HG02943 (cell line): ENCODE results near the gene PITPNC1.
"Not testable (repeated sequence)": the region's sequence is repeated elsewhere in the genome, so short reads cannot be mapped to it uniquely, and the experiment has no call there.

Source experiments
- ATAC-seq: cut with Tn5 transposase; IDR thresholded peaks from one replicate; pipeline ENCODE4 v1.9.1; 2021; ENCODE audit warnings: mild to moderate bottlenecking, low read depth, moderate library complexity; ENCODE audit not compliant: unreplicated experiment

PITPNC1 gene

GRCh38 chr17:67636834-67637520 is 259.9 kb downstream of the PITPNC1 start:
- ATAC-seq, result no peak

DNA sequence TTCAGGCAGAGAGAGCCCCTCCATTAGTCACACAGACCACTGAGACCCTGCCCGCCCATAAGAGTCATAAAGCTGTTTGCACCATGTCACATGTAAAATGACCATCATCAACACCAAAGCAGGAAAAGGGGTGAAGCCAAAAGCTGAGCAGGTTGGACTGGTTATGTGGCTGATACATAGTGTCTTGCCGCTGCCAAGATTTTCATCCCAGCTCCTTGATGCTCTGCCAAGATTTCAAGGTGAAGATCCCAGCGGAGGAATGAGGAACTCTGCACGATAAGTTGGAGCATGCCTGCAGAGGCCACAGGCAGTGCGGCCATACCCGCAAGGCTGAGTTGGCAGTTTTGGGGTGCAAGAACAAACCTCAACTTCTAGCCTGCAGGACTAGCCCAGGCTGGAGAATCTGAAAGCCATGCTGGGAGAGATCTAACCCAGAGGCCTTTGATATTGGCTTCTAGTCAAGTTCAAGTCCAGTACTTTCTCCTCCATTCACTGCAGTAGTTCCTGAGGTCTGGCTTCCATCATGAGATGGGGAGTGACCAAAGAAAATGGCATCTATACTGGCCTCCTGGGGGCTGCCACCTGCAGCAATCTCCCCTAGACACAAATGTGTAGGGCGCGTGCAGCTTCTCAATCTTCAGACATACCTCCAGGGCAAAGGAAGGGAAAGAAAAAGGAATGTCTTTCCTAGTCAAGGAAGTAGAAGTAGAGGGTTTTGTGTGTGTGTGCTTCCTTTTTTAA is 261.0 kb downstream of the PITPNC1 start:
- ATAC-seq, result no peak

GRCh38 chr17:67638871-67639270 is 261.8 kb downstream of the PITPNC1 start:
- ATAC-seq, result no peak

DNA sequence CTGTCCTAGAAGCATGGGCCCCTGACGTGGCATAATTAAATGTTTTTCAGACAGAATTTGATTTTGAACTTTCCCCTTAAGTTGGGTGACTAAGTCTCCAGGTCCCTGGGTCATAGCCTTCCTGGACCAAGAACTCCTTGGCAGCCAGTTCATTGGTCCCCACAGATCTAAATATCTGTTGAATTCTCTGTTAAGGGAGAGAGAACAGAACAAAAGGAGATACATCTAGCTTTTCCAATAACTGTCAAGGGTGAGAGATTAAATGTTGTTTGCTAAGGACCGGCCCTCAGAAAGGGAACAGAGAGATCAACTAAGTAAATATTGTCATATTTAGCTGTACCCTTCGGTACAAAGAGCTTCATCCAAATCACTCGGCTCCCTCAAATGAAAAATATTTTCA is 262.5 kb downstream of the PITPNC1 start:
- ATAC-seq, result no peak

DNA sequence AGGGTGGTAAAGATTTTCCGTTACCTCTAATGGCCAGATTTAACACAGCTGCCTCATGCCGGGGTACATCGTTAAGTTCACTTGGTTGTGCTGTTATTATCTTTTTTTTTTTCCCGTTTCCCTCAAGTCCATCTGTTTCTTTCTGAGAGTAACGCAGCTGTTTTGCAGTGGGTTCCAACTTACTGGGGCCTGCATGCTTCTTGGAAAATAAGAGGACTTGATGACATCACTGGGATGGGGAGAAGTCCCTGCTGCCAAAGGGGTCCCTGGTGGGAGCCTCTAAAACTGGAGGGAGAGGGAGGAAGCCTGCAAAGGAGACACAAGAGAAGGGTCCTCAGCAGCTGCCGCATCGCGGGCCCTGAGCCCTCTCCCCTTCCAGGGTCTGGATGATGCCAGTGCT is 262.9 kb downstream of the PITPNC1 start:
- no peak for ATAC-seq

GRCh38 chr17:67642488-67642887 is 265.4 kb downstream of the PITPNC1 start:
- no peak for ATAC-seq

- ATAC-seq, result no peak
Measured at GRCh38 chr17:67644061-67644460, 267.0 kb downstream of the PITPNC1 start.

DNA sequence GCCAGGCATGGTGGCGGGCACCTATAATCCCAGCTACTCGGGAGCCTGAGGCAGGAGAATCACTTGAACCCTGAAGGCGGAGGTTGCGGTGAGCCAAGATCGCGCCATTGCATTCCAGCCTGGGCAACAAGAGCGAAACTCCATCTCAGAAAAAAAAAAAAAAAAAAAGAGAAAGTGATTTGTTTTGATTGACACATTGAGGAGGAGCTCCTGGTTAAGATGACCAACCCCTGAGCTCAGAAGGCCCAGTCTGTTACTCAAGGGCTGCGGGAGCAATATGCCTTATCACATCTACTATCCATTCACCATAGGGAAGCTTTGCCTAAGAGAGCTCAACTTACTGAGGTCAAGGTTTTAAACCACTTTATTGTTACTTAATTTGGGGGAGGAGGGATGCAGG is 268.1 kb downstream of the PITPNC1 start:
- not testable (repeated sequence) for ATAC-seq

- ATAC-seq, result no peak
Measured at GRCh38 chr17:67646472-67646871, 269.4 kb downstream of the PITPNC1 start.

GRCh38 chr17:67647482-67647881 is 270.4 kb downstream of the PITPNC1 start:
- ATAC-seq, result no peak

DNA sequence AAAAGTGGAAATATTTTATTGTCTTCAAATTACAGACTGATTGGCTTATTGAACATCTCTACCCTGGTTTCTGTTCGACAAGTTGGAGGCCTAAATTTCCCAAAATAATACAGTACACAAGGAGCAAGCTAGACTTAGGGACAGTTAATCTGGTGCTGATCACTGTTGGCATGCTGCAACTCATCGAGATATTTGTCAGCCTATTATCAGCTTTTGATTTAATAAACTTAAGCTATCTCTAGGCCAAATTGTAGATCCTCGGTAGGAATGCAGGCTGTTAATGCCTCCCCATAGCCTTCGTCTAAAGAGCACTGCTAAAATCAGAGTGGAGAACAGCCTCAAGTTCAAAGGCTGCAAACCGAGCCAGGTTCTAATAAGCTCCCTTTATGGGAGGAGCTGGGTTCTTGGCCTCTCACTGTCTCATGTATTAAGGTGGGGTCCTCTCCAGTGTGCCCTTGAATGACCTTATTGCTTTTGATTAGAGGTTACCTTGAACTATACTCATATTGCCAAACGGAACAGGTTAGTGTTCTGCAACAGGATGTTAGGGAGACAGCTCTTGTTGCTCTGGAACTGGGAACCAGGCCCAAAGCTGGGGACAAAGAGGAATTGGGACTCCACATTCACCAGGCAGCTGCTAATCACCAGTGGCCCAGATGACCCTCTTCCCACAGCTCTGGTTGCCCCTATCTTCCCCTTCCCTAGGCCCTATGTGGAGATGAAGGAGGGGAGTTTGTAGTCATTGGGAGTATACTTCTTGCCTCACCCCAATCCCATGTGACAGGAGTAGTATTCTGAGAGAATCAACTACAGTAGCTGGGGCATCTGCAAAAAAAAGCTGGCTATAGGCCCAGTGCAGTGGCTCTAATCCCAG is 271.2 kb downstream of the PITPNC1 start:
- no peak for ATAC-seq

- ATAC-seq, result not testable (repeated sequence)
Measured at GRCh38 chr17:67648906-67649295, 271.8 kb downstream of the PITPNC1 start.

DNA sequence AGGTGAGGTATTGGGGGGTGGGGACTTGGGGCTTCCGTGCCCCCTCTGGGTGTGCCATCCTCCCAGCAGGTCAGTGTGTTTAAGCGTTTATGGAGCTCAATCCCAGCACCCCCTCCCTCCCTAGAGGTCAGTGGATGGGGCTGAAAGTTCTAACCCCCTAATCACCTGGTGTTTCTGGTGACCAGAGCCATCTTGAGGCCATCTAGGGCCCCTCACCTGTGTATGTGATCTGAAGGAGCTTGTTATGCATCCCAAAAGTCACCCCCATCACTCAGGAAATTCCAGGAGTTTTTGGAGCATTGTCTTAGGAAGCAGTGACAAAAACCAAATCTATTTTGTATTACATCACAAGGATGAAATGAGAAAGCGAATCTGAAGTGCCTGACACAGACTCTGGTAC is 272.8 kb downstream of the PITPNC1 start:
- ATAC-seq, result no peak

DNA sequence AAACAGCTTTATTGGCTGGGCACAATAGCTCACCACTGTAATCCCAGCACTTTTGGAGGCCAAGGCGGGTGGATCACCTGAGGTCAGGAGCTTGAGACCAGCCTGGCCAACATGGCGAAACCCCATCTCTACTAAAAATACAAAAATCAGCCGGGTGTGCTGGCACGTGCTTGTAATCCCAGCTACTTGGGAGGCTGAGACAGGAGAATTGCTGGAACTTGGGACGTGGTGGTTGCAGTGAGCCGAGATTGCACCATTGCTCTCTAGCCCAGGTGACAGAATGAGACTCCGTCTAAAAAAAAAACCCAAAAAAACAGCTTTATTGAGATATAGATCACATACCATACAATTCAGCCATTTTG is 274.1 kb downstream of the PITPNC1 start:
- ATAC-seq, result not testable (repeated sequence)

DNA sequence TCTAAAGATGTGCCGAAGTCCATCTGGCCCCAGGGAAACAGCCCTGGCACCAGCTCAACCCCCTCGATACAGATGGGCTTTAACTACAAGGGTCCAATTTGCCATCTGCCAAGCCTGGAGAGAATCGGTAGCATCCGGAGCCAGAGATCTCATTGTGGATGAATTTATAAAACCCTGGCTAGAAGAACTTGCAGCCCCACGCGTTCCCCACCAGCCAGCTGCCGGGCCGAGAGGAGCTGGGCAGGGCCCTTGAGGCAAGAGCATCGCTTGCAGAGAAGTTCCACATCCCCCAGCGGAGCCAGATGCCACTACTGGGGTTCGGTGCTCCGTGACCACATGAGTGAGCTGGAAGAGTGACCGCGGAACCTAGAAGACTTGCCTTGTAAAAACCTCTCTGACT is 275.4 kb downstream of the PITPNC1 start:
- no peak for ATAC-seq

DNA sequence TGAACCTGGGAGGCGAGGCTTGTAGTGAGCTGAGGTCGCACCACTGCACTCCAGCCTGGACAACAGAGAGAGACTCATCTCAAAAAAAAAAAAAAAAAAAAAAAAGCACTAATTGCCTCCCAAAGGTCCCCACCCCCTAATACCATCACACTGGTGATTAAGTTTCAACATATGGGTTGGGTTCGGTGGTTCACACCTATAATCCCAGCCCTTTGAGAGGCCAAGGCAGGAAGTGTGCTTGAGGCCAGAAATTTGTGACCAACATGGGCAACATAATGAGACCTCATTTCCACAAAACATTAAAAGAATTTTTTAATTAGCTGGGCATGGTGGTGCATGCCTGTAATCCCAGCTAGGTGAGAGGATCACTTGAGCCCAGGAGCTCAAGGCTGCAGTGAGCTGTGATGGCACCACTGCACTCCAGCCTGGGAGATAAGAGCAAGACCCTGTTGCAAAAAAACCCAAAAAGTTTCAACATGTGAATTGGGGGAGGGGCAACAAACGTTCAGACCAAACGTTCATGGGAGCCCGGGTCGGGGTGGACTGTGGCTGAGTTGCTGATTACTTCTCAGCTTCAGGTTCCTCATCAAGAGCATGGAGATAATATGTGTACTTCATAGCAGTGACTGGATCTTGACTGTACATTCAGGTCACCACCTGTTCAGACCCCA is 278.5 kb downstream of the PITPNC1 start:
- ATAC-seq, result no peak

- ATAC-seq, result no peak
Measured at GRCh38 chr17:67656494-67657203, 279.6 kb downstream of the PITPNC1 start.

DNA sequence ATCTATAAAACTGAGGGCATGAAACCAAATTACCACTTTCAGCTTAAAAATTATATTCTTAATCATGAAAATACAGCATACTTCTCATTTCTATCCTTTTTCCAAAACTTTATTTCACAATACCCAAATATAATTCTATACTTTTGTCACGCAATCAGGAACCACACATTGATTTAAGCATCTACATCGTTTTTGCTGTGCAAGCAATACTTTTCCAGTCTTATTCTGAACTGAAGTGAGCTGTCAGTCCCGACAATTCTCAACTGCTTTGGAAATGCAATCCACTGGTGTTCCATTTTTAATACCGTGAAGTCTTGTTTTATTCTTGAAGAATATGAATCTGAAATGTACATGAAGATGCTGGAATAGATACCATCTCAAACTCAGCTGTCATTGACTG is 280.5 kb downstream of the PITPNC1 start:
- ATAC-seq, result no peak

- ATAC-seq, result no peak
Measured at GRCh38 chr17:67658265-67658664, 281.2 kb downstream of the PITPNC1 start.

GRCh38 chr17:67659028-67659427 is 281.9 kb downstream of the PITPNC1 start:
- ATAC-seq, result no peak
